ENCODE measurements around the gene NDST1. TPM values are rescaled to one million over a fixed set of nuclear protein-coding genes. Genes with fewer than 3 reads are reported as not detected.

Gene NDST1
- total RNA-seq, 1 experiment from 2014 or later = 69.9 TPM

GRCh38 chr5:150532151-150532550 is 24.2 kb downstream of the NDST1 start:
- Mint-ChIP-seq H3K4me1 (peaks cover 17% of the 10 kb centered on the region), H3K9me3 (0 out of 2 replicates have a peak, but pooled peaks cover 3% of the 10 kb centered on the region), H3K4me3 (no peak overlapping the region), H3K27ac (no peak overlapping the region), H3K27me3 (ENCODE audit: low read depth) (no peaks in the 10 kb centered on the region), H3K36me3 (peaks cover 42% of the 10 kb centered on the region)
- ATAC-seq (no peak), DNase-seq (ENCODE audit: low spot score) (no peak)
- TF ChIP-seq TCF7 (CRISPR knock-in tag; IDR thresholded peaks at IDR 0.05; ENCODE audit: low read depth) = no peak
- CTCF ChIA-PET = interaction anchor here (1.0 to 3.1 kb wide), 2 partner anchors 12 to 82 kb away, joined by 3 to 24 read pairs; no protein-coding TSS in a partner anchor
- POLR2A ChIA-PET = interaction anchor here (0.6 kb wide), 1 partner anchor 63 kb away, joined by 3 read pairs; no protein-coding TSS in a partner anchor

GRCh38 chr5:150532996-150533395 is 25.1 kb downstream of the NDST1 start:
- DNase-seq (ENCODE audit: low spot score) = no peak
- Mint-ChIP-seq H3K36me3 (peaks cover 49% of the 10 kb centered on the region), H3K27me3 (ENCODE audit: low read depth) (no peaks in the 10 kb centered on the region), H3K9me3 (peaks cover 11% of the 10 kb centered on the region), H3K4me1 (peaks cover 17% of the 10 kb centered on the region), H3K4me3 (no peak overlapping the region), H3K27ac (no peak overlapping the region; the same call in 1 of the 2 replicates)
- POLR2A ChIA-PET = no interaction called here
- ATAC-seq = no peak
- no peak for TF ChIP-seq ZNF396 (CRISPR knock-in tag; IDR thresholded peaks at IDR 0.05; ENCODE audit: borderline replicate concordance)
- TF ChIP-seq CBFB (CRISPR knock-in tag; IDR thresholded peaks at IDR 0.05; ENCODE audit: low read depth) = no peak
- no peak for TF ChIP-seq ZNF138 (CRISPR knock-in tag; conservative IDR thresholded peaks at IDR 0.05)
- TF ChIP-seq ZNF671 (CRISPR knock-in tag; IDR thresholded peaks at IDR 0.05) = no peak
- no peak for TF ChIP-seq RELA (CRISPR knock-in tag; IDR thresholded peaks at IDR 0.05; ENCODE audit: borderline replicate concordance)
- no peak for TF ChIP-seq ZNF512 (CRISPR knock-in tag; IDR thresholded peaks at IDR 0.05; ENCODE audit: borderline replicate concordance)
- TF ChIP-seq FOXK1 (CRISPR knock-in tag; IDR thresholded peaks at IDR 0.05) = no peak
- no peak for TF ChIP-seq JUN (CRISPR knock-in tag; IDR thresholded peaks at IDR 0.05)
- no peak for TF ChIP-seq JAZF1 (CRISPR knock-in tag; IDR thresholded peaks at IDR 0.05)
- TF ChIP-seq ZNF121 (CRISPR knock-in tag; IDR thresholded peaks at IDR 0.05) = no peak
- TF ChIP-seq E2F4 (CRISPR knock-in tag; IDR thresholded peaks at IDR 0.05; ENCODE audit: borderline replicate concordance, low read depth) = no peak
- no peak for TF ChIP-seq ESRRA (CRISPR knock-in tag; IDR thresholded peaks at IDR 0.05; ENCODE audit: borderline replicate concordance)
- no peak for TF ChIP-seq NR1H2 (CRISPR knock-in tag; IDR thresholded peaks at IDR 0.05)
- TF ChIP-seq KAT7 (CRISPR knock-in tag; IDR thresholded peaks at IDR 0.05; ENCODE audit: borderline replicate concordance) = no peak
- CTCF ChIA-PET = interaction anchor here (1.0 to 3.1 kb wide), 3 partner anchors 12 to 83 kb away, joined by 3 to 24 read pairs (median 4); partner anchors contain the start of gene RPS14

GRCh38 chr5:150534811-150535210 is 26.9 kb downstream of the NDST1 start:
- Mint-ChIP-seq H3K36me3 (peaks cover 62% of the 10 kb centered on the region), H3K4me3 (no peak overlapping the region), H3K4me1 (peaks cover 8% of the 10 kb centered on the region), H3K27me3 (ENCODE audit: low read depth) (no peaks in the 10 kb centered on the region), H3K9me3 (peaks cover 11% of the 10 kb centered on the region), H3K27ac (no peak overlapping the region)
- ChIA-PET POLR2A (no interaction called here), CTCF (interaction anchor here (1.4 to 2.0 kb wide), 3 partner anchors 10 to 85 kb away, joined by 4 to 9 read pairs (median 6); no protein-coding TSS in a partner anchor)
- ATAC-seq (no peak), DNase-seq (ENCODE audit: low spot score) (no peak)
- no peak for TF ChIP-seq KAT7 (CRISPR knock-in tag; IDR thresholded peaks at IDR 0.05; ENCODE audit: borderline replicate concordance)
- no peak for TF ChIP-seq SMAD3 (CRISPR knock-in tag; IDR thresholded peaks at IDR 0.05; ENCODE audit: borderline replicate concordance)
- no peak for TF ChIP-seq MXD4 (CRISPR knock-in tag; IDR thresholded peaks at IDR 0.05; ENCODE audit: borderline replicate concordance)
- TF ChIP-seq ZNF138 (CRISPR knock-in tag; conservative IDR thresholded peaks at IDR 0.05) = no peak
- TF ChIP-seq ZNF512 (CRISPR knock-in tag; IDR thresholded peaks at IDR 0.05; ENCODE audit: borderline replicate concordance) = no peak
